SKM-1 treated with dmso at 0.1 percent for 144 hours (cell line): ENCODE data around the gene TRMU.

Source experiments
- DNase-seq: peaks from one replicate; lab custom pipeline; 2025; ENCODE audit not compliant: unreplicated experiment; lab: John Stamatoyannopoulos, UW

TRMU gene

DNA sequence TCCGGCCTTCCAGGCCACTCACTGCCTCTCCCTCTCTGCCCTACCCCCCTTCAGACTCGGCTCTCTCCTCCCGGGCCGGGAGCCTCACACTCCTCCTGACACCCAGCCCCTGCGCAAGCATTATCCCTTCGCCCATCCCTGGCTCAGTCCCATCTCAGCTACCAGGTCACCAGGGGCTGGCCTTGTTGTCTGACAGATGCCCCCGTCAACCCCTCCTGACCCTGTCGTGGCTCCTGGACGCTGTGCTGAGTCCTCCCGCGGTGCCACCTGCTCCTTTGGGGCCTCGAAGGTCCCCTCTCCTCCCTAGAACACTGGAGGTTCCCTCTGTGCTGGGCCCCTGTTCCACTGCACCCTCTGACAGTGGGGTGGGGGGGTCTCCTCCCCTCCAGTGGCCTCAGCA is 32.9 kb downstream of the TRMU start:
- DNase-seq, result no peak

- DNase-seq, result no peak
Measured at GRCh38 chr22:46368871-46369715, 33.6 kb downstream of the TRMU start.

DNA sequence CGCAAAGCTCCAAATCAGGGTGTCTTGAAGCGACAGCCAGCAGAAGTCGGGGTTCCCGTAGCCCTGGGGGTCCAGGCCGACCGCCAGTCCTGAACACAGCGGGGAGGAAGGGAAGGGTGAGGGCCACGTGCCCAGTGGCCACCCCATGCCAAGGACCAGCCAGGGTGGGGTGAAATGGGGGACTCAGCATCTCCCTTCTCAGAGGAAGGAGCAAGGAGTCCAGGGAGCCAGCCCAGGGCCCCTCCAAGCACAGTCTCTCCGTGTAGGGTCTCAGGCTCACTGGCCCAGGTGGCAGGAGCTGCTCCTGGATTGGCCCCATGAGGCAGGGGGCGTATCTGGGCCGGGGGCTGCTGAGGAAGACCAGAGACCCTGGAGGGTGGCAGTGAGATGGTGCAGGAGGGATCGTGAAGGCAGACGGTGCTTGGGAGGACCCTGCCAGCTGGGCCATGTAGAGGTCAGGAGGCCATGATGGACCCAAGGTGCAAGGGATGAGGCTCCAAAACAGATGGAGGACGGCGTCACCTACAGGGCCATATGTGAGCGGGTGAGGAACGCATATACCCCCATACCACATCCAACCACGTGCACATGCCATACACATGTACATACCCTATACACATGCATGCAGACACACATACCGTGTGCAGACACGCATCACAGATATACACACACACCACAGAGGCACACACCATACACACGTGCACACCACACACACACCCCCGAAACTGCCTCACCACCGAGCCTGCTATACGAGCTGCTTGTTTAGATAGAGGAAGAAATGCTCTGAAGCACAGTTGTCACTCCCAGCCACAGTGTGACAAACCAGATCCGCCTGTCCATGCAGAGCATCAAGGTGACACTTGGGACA is 34.4 kb downstream of the TRMU start:
- no peak for DNase-seq

GRCh38 chr22:46370584-46371291 is 35.2 kb downstream of the TRMU start:
- DNase-seq, result no peak

GRCh38 chr22:46371623-46372226 is 36.2 kb downstream of the TRMU start:
- no peak for DNase-seq

DNA sequence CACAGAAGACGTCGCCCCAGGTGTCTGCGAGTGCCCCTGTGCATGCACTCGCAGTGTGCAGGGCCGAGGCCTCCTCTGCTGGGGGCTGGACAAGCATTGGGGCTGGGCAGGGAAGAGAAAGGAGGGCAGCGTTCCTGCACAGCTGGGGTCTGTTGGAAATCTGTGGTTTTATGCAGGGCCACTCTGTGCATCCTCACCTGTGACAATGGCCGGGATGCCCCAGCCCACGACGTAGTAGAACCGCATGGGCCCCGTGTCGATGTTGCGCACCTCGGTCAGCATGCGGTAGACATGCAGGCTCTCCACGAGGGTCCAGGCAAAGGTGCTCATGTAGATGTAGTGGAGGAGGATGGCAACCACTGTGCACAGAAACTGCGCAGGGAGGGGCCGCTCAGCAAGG is 37.2 kb downstream of the TRMU start:
- no peak for DNase-seq

GRCh38 chr22:46373159-46373558 is 37.6 kb downstream of the TRMU start:
- DNase-seq, result no peak

DNA sequence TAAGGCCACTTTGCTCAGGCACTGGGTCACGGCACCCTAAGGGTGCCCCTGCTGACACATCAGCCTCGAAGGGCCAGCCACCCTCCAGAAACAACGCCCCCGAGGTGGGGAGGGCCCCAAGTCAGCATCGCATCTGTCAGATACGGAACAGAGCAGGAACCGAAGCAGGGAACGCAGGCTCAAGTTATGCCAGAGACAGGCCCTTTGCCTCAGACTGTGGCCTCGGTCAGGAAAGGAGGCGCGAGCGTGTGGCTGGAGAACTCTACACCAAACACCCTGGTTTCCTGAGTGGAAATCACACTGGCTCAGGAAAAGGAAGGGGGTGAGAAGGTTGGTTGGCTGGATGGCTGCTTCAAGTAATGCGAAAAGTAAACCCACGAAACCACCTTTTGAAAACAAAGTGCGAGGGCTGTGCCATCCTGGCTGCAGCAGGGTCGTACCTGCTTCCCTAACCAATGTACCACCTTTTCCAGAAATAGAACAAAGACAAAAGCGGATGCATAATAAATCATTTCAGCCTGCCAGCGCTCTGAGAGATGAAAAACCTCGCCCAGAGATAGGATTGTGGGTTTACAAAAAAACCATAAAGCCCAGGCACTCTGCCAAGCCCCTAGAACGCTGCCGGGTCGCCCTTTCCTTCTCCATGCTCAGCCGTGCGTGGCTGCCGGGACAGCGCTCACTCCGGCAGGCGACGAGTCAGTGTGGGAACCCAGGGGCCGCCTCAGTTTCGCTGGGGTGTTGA is 38.6 kb downstream of the TRMU start:
- DNase-seq, result no peak

DNA sequence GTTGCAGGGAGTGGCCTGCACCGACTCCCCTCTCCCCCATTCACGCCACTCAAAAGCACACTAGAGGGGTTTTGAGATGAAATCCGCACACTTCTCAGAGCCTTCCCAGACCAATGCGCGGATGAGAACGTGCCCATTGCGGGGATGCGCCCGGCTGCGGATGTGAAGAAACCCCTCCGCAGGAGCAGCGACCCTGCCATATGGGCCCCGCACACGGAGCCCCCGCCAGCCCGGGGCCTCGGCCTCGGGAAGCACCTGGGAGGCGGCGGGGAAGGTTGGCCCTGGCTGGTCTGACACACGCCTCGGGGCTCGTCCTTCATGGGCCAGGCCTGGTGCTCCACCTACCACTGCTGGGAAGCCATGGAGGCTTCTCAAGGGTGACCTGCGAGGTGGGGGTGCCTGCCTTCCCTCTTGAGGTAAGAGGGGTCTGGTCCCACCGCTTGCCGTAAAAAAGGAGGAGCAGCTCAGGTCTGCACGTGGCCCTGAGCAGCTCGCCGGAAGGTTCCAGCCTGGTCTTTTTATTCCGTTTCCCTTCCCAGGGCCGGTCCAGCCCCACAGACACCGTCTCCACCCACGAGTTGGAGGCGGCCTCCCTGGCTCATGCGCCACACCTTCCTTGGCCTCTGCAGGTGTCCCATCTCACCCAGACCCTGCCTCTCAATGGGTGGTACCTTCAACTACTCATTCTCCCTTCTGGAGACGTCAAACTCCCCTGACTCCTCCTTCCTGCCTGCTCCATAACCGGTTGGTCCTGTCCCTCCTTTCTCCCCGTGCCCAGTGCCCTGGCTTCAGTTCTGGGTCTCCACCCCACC is 39.4 kb downstream of the TRMU start:
- no peak for DNase-seq

DNA sequence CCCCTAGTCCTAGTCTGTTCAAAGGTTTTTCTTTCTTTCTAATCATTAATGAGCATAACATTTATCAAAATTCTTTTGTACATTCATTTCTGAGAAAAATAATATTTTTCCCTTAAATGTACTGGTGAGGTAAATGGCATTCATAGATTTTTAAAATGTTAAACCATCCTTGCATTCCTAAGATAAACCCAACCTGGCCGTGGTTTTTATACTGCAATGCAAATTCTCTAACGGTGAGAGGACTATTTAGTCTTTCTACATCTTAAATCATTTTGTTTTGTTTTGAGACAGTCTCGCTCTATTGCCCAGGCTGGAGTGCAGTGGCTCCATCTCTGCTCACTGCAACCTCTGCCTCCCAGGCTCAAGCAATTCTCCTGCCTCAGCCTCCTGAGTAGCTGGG is 40.6 kb downstream of the TRMU start:
- DNase-seq, result no peak

DNA sequence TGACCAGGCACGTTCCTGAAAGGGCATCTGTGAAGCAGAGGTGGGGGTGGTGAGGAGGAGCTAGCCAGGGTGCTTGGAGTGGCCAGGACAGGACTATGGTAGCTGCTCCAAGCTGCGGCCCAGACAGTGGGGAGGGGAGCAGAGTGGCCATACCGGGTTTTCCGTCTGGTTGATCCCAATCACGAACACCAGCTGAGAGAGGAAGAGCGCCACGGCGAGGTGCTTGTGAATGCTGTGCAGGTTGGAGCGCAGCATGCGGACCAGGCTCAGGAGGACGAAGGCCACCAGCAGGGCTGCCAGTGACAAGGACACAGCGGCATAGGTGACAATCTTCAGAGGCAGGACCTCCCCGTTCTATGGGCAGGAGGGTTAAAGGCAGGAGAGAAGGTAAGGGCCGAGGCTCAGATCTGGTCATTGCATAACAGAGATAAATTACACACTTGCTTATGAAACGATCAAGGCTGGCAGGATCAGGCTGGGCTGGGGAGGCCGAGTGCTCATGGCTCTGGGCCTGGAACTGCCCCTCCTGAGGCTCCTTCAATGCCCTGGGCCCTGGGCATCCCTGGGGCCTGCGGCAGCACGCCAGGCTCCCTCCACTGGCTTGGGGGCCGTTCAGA is 41.5 kb downstream of the TRMU start:
- no peak for DNase-seq

- DNase-seq, result no peak
Measured at GRCh38 chr22:46377525-46378425, 42.3 kb downstream of the TRMU start.

DNA sequence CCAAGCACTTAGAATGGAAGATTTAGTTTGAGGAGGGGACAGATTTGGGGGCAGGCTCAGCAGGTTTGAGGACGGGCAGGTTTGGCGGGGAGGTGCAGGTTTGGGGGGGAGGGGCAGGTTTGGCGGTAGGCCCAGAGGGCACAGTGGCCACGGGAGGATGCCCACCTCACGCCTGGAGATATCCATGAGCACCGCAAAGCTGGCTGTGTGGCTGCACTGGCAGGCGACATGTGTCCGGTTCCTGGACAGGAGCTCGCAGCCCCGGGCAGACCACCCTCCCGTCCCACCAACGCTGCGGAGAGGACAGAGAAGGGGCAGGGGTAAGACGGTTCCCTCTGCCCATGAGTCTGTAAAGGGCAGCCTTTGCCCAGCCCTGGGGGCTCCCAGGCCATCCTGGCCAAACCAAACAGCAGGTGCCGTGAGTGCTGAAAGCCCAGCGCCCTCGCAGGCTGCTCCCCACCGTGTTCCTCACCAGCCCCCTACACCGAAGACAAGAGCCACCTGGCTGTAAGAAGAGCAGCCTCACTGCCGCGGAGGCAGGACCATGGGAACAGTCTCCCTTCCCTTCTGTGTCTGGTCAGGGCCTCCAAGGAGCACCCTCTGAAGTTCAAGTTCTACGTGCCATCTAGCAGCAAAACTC is 43.0 kb downstream of the TRMU start:
- no peak for DNase-seq

DNA sequence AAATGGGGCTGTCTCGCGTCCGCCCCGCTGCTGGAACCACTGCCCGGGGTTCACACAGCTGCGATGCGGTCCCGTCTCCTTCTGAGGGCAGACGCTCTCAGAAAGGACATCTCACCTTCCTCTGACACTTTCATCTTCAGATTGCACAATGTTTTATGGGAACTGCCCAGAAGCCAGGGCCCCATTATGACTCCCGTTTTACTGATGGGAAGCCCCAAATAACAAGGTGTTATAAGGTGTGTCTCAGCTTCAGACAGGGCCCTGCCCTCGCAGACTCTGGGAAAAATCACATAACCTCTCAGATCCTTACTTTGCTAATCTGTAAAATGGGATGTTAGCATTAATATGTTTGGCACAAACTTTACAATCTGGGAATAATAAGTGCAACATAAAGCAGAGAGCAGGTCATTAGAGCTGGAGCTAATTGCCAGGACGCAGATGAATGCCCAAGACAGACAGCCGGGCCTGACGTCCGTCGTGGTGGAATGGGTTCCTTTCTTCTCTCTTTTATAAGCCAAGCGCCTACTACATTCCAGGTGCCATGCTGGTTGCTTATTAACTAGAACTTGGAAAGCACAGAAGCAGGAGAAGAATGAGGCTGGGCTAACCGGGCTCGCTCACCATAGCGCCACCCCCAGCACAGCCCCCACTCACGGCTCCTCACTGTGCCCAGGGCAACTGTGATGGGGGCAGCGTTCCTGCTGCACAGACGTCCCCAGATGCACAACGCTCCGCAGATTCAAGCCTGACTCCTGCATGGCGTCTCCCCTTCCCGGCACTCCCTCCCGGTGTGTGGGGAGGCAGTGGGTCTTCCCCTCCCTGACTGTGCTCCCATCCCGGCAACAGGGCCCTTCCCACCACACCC is 43.8 kb downstream of the TRMU start:
- DNase-seq, result no peak

DNA sequence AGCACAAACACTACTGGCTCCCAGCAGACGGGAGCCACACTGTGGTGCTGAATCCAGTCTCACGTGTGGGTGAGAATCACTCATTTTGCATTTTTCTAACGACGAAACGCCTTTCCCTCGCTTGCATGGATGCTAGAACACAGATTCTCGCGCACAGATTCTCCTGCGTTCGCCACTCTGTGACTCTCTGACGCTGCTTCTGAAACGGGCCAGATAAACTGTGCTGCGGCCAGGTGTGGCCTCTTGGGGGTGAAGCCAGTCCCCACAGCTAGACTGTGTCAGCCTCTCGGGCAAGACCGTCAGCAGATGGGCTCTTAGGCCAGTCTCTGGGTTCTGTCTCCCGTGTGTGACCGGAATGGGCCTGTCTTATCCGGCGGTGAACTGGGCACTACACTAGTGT is 44.6 kb downstream of the TRMU start:
- DNase-seq, result no peak

DNA sequence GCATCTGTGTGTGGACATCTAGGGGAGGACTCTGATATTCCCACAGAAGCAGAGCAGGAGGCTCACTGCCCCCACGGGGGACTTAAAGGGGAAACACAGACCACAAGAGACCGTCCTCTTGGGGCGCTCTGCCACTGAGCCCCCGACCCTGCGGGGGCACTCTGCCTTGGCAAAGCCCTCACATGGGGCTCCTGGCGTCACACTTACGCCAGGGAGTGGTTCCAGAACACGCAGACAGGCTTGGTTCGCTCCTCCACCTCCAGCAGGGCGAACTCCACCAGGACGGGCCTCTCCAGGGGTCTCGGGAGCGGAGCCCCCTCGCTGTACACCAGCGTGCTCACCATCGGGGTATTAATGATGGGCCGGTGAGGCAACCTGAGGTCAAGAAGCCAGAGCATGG is 45.1 kb downstream of the TRMU start:
- no peak for DNase-seq

GRCh38 chr22:46381142-46381541 is 45.6 kb downstream of the TRMU start:
- no peak for DNase-seq
